HepG2 (cell line): ENCODE measurements around the gene POLRMT. TPM values are rescaled to one million over a fixed set of nuclear protein-coding genes. Genes with fewer than 3 reads are reported as not detected.

Source experiments
- BATF2 ChIP-seq: sonication (generic); formaldehyde crosslinking; IDR thresholded peaks from 2 replicates; pipeline ENCODE4 v1.8.0; 2022; ENCODE audit warnings: mild to moderate bottlenecking, missing genetic modification reagents, moderate library complexity
- CBX2 ChIP-seq, 2 experiments: fragments of 200-600 bp in 1 of 2; sonication (generic); formaldehyde crosslinking in 1 of 2; IDR thresholded peaks; 2 replicates each; pipeline versions ENCODE4 v1.7.0 to v1.8.1; 2018 to 2022; ENCODE audit warnings: low read depth in 2 of 2, low read length in 1 of 2, mild to moderate bottlenecking in 1 of 2, missing genetic modification reagents in 1 of 2
- HNF4G ChIP-seq, 2 experiments: sonication (generic) in 1 of 2; formaldehyde crosslinking in 1 of 2; IDR thresholded peaks; 2 replicates each; pipeline versions ENCODE4 v1.4.0 to v1.6.1; 2011 to 2020; ENCODE audit warnings: borderline replicate concordance in 2 of 2, low read depth in 2 of 2, mild to moderate bottlenecking in 2 of 2, low read length in 1 of 2, missing genetic modification reagents in 1 of 2, moderate library complexity in 1 of 2
- IRF9 ChIP-seq: sonication (generic); formaldehyde crosslinking; IDR thresholded peaks from 2 replicates; pipeline ENCODE4 v1.8.0; 2022; ENCODE audit warnings: missing genetic modification reagents, mild to moderate bottlenecking, borderline replicate concordance
- JUN ChIP-seq: sonication (generic); formaldehyde crosslinking; IDR thresholded peaks from 2 replicates; pipeline ENCODE4 v1.4.0; 2020; ENCODE audit warnings: mild to moderate bottlenecking, missing genetic modification reagents
- POLR2G ChIP-seq: fragments of 200-400 bp; formaldehyde crosslinking; IDR thresholded peaks from 2 replicates; pipeline ENCODE4 v1.6.1; 2018; ENCODE audit warnings: mild to moderate bottlenecking, low read depth, low read length, moderate library complexity
- SOX13 ChIP-seq, 3 experiments: fragments of 450-650 bp in 1 of 3; sonication (generic) in 1 of 3; formaldehyde crosslinking in 1 of 3; IDR thresholded peaks in 2 of 3; conservative IDR thresholded peaks in 1 of 3; 2 replicates each; pipeline versions ENCODE4 v1.5.0 to v1.6.1; 2016 to 2020; ENCODE audit warnings: antibody characterized with exemption in 1 of 3, mild to moderate bottlenecking in 1 of 3, missing compliant biosample characterization in 1 of 3, missing genetic modification reagents in 1 of 3, moderate library complexity in 1 of 3
- TRIM24 ChIP-seq: sonication (generic); formaldehyde crosslinking; IDR thresholded peaks from 2 replicates; pipeline ENCODE4 v1.8.0; 2022; ENCODE audit warnings: mild to moderate bottlenecking, missing genetic modification reagents
- ZBTB43 ChIP-seq: sonication (generic); formaldehyde crosslinking; conservative IDR thresholded peaks from 2 replicates; pipeline ENCODE4 v1.4.0; 2020; ENCODE audit warnings: missing genetic modification reagents
- ZNF17 ChIP-seq: sonication (generic); formaldehyde crosslinking; IDR thresholded peaks from 2 replicates; pipeline ENCODE4 v1.5.0; 2020; ENCODE audit warnings: mild to moderate bottlenecking, missing genetic modification reagents
- ZNF446 ChIP-seq: sonication (generic); formaldehyde crosslinking; IDR thresholded peaks from 2 replicates; pipeline ENCODE4 v1.5.0; 2020; ENCODE audit warnings: mild to moderate bottlenecking, missing genetic modification reagents
- ZNF687 ChIP-seq: sonication (generic); formaldehyde crosslinking; IDR thresholded peaks from 2 replicates; pipeline ENCODE4 v1.5.1; 2020; ENCODE audit warnings: mild to moderate bottlenecking, missing genetic modification reagents, moderate library complexity
- ZNF710 ChIP-seq: sonication (generic); formaldehyde crosslinking; IDR thresholded peaks from 2 replicates; pipeline ENCODE4 v1.5.0; 2020; ENCODE audit warnings: mild to moderate bottlenecking, missing genetic modification reagents, borderline replicate concordance
- polyA plus RNA-seq, 8 experiments: library from polyadenylated mRNA; depleted of rRNA in 3 of 8; stranded (reverse) in 7 of 8; unstranded in 1 of 8; fragments of >200 nt; fragmentation: Illumina TruSeq in 4 of 8; extraction: Trizol in 4 of 8; gene quantifications; 2 replicates each; pipeline versions ENCODE4 v1.2.1 to v1.2.3, GENCODE V29; 2011 to 2016; ENCODE audit warnings: low read depth in 4 of 8, missing spikeins in 1 of 8, mixed read lengths in 1 of 8; ENCODE audit not compliant: insufficient read depth in 1 of 8
- total RNA-seq, 5 experiments: library from RNA; depleted of rRNA; stranded (reverse); fragments of >200 nt; fragmentation: Illumina TruSeq; extraction: Trizol; gene quantifications; 2 replicates each; pipeline ENCODE4 v1.2.3, GENCODE V29; 2016; ENCODE audit warnings: low read depth in 1 of 5

POLRMT gene
- total and polyA plus RNA-seq, 2 of the 13 experiments (the other 11 are each of a cell fraction or from before 2014, with no cell fraction given) = 78.0 to 101 TPM

GRCh38 chr19:572140-572742 is 61.1 kb downstream of the POLRMT start, which contains the start of gene BSG (continued):
- TF ChIP-seq ZNF710 (CRISPR knock-in tag) (no peak), POLR2G (peak; percentile 97), SOX13 (IDR thresholded peaks at IDR 0.05) (no peak), SOX13 (CRISPR knock-in tag; conservative IDR thresholded peaks at IDR 0.05 in 1 of 2, IDR thresholded peaks at IDR 0.05 in 1 of 2) (no peak), ZNF687 (CRISPR knock-in tag) (peak; percentile 51; the same call in 1 of the 2 replicates), ZNF446 (CRISPR knock-in tag) (peak; percentile 91), IRF9 (0 out of 2 replicates have a peak, but pooled peaks have one; percentile 23), CBX2 (IDR thresholded peaks at IDR 0.05; ENCODE audit: low read depth, low read length) (no peak), CBX2 (CRISPR knock-in tag; IDR thresholded peaks at IDR 0.05; ENCODE audit: low read depth) (no peak), TRIM24 (CRISPR knock-in tag) (no peak), JUN (CRISPR knock-in tag) (0 out of 2 replicates have a peak, but pooled peaks have one; percentile 31), BATF2 (no peak), ZBTB43 (CRISPR knock-in tag) (peak; percentile 67; the same call in 1 of the 2 replicates), HNF4G (IDR thresholded peaks at IDR 0.05; ENCODE audit: borderline replicate concordance, low read depth, low read length) (peak; percentile 32; the same call in 1 of the 2 replicates), HNF4G (CRISPR knock-in tag; IDR thresholded peaks at IDR 0.05; ENCODE audit: borderline replicate concordance, low read depth) (no peak), ZNF17 (CRISPR knock-in tag) (no peak)
